Kasumi-1 (cell line): ENCODE results near the gene CACNG3.
"Not testable (repeated sequence)": the region's sequence is repeated elsewhere in the genome, so short reads cannot be mapped to it uniquely, and the experiment has no call there.

Experiments used
- DNase-seq, 2 experiments: peaks; one replicate each; lab custom pipeline; 2025; lab: John Stamatoyannopoulos, UW

The CACNG3 gene

GRCh38 chr16:24279982-24280515 is 23.9 kb downstream of the CACNG3 start:
- no peak for DNase-seq

GRCh38 chr16:24281466-24281865 is 25.3 kb downstream of the CACNG3 start:
- no peak for DNase-seq

GRCh38 chr16:24282141-24282540 is 26.0 kb downstream of the CACNG3 start:
- DNase-seq: peak in 1 of 2 experiments; percentile 0

- DNase-seq: no peak
These were observed 30.7 kb downstream of the CACNG3 start for GRCh38 chr16:24286741-24287405.

GRCh38 chr16:24288516-24288915 is 32.4 kb downstream of the CACNG3 start:
- DNase-seq: no peak

GRCh38 chr16:24289166-24289700 is 33.1 kb downstream of the CACNG3 start:
- no peak for DNase-seq

- DNase-seq: peak in 1 of 2 experiments; percentile 19
These were observed 35.8 kb downstream of the CACNG3 start for GRCh38 chr16:24291932-24292331.

GRCh38 chr16:24294131-24294530 is 38.0 kb downstream of the CACNG3 start:
- no peak for DNase-seq

GRCh38 chr16:24297375-24297774 is 41.2 kb downstream of the CACNG3 start:
- no peak for DNase-seq

GRCh38 chr16:24298548-24299167 is 42.5 kb downstream of the CACNG3 start:
- no peak for DNase-seq

GRCh38 chr16:24300750-24301149 is 44.6 kb downstream of the CACNG3 start:
- DNase-seq: not testable (repeated sequence)

GRCh38 chr16:24302636-24303035 is 46.5 kb downstream of the CACNG3 start:
- no peak for DNase-seq

- DNase-seq: no peak
These were observed 52.1 kb downstream of the CACNG3 start for GRCh38 chr16:24308200-24308599.

- DNase-seq: peak in 1 of 2 experiments; percentile 0
These were observed 53.4 kb downstream of the CACNG3 start for GRCh38 chr16:24309258-24310142.

- DNase-seq: no peak
These were observed 59.2 kb downstream of the CACNG3 start for GRCh38 chr16:24315343-24315742.

GRCh38 chr16:24318680-24319079 is 62.5 kb downstream of the CACNG3 start:
- DNase-seq: no peak

GRCh38 chr16:24319126-24319814 is 63.1 kb downstream of the CACNG3 start:
- no peak for DNase-seq

GRCh38 chr16:24322106-24322505 is 66.0 kb downstream of the CACNG3 start:
- DNase-seq: no peak

GRCh38 chr16:24324421-24324820 is 68.3 kb downstream of the CACNG3 start:
- DNase-seq: no peak

GRCh38 chr16:24328835-24329452 is 72.8 kb downstream of the CACNG3 start:
- DNase-seq: no peak

- DNase-seq: no peak
These were observed 76.0 kb downstream of the CACNG3 start for GRCh38 chr16:24332178-24332577.
